ENCODE measurements around the gene SELENOP.

DNA sequence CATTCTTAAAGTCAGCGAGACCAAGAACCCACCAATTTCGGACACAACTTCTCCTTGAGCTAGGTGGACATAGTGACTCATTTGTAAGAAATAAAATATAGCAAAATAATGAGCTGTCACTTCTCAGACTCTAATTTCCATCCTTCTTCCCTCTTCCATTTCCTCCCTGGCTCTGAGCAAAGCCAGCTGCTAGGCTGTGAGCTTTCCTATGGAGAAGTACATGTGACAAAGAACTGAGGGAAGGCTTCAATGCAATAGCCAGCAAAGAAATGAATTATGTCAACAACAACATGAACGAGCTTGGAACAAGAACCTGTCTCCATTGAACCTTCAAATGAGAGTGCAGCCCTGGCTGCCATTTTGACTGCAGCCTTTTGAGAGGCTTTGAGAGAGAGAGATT is 25.9 kb upstream of the SELENOP start:
- TF ChIP-seq POLR2A (IDR thresholded peaks at IDR 0.05; ENCODE audit: low read depth, low read length) (no peak), TAF1 (IDR thresholded peaks at IDR 0.05; ENCODE audit: low read depth, low read length) (no peak), POLR2AphosphoS5 (IDR thresholded peaks at IDR 0.05; ENCODE audit: low read depth, low read length) (no peak), PAX5 (IDR thresholded peaks at IDR 0.05; ENCODE audit: insufficient read depth, low read length, severe bottlenecking) (no peak), POU2F2 (IDR thresholded peaks at IDR 0.05; ENCODE audit: low read depth, low read length) (no peak), SPI1 (IDR thresholded peaks at IDR 0.05; ENCODE audit: low read depth, low read length) (no peak)
